Kidney (tissue), 14 donors: ENCODE data around the gene ZFP36L1. TPM values are rescaled to one million over a fixed set of nuclear protein-coding genes. Genes with fewer than 3 reads are reported as not detected.

Source experiments
- DNase-seq, 5 donors: peaks; one replicate each; pipeline ENCODE4 v3.0.0-alpha.2; 2013 to 2020
- FAIRE-seq: peaks from 2 replicates; lab custom pipeline; 2012; peaks lifted over from hg19 to GRCh38; lab: Jason Lieb, UNC
- H3K27ac ChIP-seq, 2 donors: one replicate each; pipeline ENCODE4 v1.7.0; 2013; ENCODE audit warnings: low read depth in 2 of 2, low read length in 2 of 2, inconsistent platforms in 1 of 2
- H3K27me3 ChIP-seq: one replicate; pipeline ENCODE4 v1.7.1; 2013; ENCODE audit warnings: low read length, inconsistent platforms; ENCODE audit not compliant: control insufficient read depth, insufficient read depth
- H3K36me3 ChIP-seq, 3 donors: one replicate each; pipeline versions ENCODE4 v1.7.0 to v1.7.1; 2013; ENCODE audit warnings: low read length in 3 of 3, control low read depth in 1 of 3, inconsistent platforms in 1 of 3; ENCODE audit not compliant: insufficient read depth in 3 of 3, control insufficient read depth in 2 of 3
- H3K4me1 ChIP-seq, 3 donors: one replicate each; pipeline versions ENCODE4 v1.7.0 to v1.7.1; 2013; ENCODE audit warnings: low read length in 3 of 3, inconsistent platforms in 1 of 3, low read depth in 1 of 3; ENCODE audit not compliant: control insufficient read depth in 2 of 3, insufficient read depth in 2 of 3
- H3K4me3 ChIP-seq, 3 donors: one replicate each; pipeline versions ENCODE4 v1.7.0 to v1.8.1; 2013; ENCODE audit warnings: low read length in 3 of 3, control low read depth in 1 of 3, inconsistent platforms in 1 of 3
- H3K9ac ChIP-seq, 3 donors: one replicate each; pipeline versions ENCODE4 v1.7.0 to v1.7.1; 2013; ENCODE audit warnings: low read length in 3 of 3, control low read depth in 1 of 3, inconsistent platforms in 1 of 3
- H3K9me3 ChIP-seq, 3 donors: one replicate each; pipeline versions ENCODE4 v1.7.0 to v1.7.1; 2013; ENCODE audit warnings: low read length in 3 of 3, control low read depth in 1 of 3, inconsistent platforms in 1 of 3; ENCODE audit not compliant: control insufficient read depth in 2 of 3, insufficient read depth in 1 of 3
- intact Hi-C: fragments of 100-400 bp; cut with DNase I; formaldehyde crosslinking; loops from one replicate; pipeline ENCODE4 v1.11.1; 2022
- polyA plus RNA-seq: library from polyadenylated mRNA; stranded (reverse); fragments of 350-450 nt; fragmentation: Illumina TruSeq; extraction: RNeasy Lipid Tissue Mini Kit (QIAGEN cat#74804); gene quantifications from one replicate; pipeline ENCODE4 v1.2.3, GENCODE V29; 2014; ENCODE audit warnings: low read depth, low replicate concordance; ENCODE audit not compliant: insufficient read depth
- total RNA-seq: library from RNA; stranded (reverse); fragmentation: NEBNext Ultra II Directional; extraction: Animal tissue kit (Norgen Biotek cat#: 25700); gene quantifications from one replicate; pipeline ENCODE4 v1.2.1, GENCODE V29; 2021
- TF ChIP-seq, protein P1 (sequence below): IDR thresholded peaks from 3 replicates; pipeline ENCODE4 v1.5.1; 2012; ENCODE audit warnings: mild to moderate bottlenecking, moderate library complexity, borderline replicate concordance; ENCODE audit not compliant: insufficient read depth; ENCODE audit errors: extremely low read depth
- donor health status: control.
- donor health status: control.
- donor health status: control.
- donor health status: control.
- donor health status: control.
- donor health status: DM: yes; HTN: yes; CAD: no.
- donor health status: Normal renal cell carcinoma (clear cell type).

Gene ZFP36L1
- total and polyA plus RNA-seq, 2 donors from 2014 or later = 73.3 to 289 TPM

DNA sequence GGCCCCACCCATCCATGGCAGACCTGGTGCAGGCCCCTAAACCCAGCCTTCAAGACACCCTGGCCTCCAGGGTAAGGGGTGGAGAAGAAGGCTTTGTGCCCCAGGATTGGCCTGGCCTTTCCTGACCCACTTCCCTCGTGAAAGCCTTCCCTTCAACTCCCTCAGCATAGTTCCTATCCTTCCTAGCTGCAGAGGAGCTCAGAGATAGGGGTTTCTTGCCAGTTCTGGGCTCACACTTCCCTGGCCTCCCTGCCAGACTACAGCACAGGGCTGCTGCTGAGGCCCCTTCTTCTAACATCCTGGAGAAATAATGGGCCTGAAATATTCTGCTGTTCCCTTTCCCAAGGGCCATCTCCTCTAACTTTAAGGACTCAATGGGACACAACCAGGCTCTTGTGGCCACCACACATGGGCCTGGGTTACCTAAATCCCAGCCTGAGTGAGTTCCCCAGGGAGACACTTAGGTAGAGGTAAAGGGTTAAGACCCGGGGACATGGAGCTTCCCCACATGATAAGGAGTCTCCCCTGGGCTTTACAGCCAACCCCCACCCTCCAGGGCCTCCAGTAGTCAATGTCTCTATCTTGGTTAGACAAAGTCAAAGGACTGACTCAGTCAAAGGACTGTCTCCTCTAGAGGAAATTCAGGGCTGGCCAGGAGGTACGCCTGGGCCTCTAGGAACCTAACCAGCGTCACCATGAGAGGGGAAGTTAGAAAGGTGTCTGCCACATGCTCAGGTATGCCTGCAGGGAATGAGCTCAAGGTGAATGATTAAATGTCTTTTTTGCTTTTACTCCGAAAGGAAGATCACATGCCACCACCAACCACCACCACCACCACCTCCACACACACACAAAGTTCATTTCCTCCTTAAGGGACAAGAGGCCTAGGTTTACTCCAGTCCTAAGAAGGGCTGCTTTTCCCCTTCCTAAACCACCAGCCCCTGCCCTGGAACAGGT, 7.1 kb downstream of the ZFP36L1 start:
- H3K4me1 ChIP-seq = peaks cover 4 to 68% (median 50%) of the 10 kb centered on the region in 3 donors
- H3K9ac ChIP-seq = peak overlapping the region in 1 of 3 donors; percentile 27
- H3K27ac ChIP-seq = peak overlapping the region; percentile 80 to 84
- H3K27me3 ChIP-seq = no peaks in the 10 kb centered on the region
- FAIRE-seq (no peak), DNase-seq (peak in 3 of 5 donors; percentile 46 to 63 (median 60))
- TF ChIP-seq, protein P1, sequence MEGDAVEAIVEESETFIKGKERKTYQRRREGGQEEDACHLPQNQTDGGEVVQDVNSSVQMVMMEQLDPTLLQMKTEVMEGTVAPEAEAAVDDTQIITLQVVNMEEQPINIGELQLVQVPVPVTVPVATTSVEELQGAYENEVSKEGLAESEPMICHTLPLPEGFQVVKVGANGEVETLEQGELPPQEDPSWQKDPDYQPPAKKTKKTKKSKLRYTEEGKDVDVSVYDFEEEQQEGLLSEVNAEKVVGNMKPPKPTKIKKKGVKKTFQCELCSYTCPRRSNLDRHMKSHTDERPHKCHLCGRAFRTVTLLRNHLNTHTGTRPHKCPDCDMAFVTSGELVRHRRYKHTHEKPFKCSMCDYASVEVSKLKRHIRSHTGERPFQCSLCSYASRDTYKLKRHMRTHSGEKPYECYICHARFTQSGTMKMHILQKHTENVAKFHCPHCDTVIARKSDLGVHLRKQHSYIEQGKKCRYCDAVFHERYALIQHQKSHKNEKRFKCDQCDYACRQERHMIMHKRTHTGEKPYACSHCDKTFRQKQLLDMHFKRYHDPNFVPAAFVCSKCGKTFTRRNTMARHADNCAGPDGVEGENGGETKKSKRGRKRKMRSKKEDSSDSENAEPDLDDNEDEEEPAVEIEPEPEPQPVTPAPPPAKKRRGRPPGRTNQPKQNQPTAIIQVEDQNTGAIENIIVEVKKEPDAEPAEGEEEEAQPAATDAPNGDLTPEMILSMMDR = no peak
- H3K36me3 ChIP-seq = peaks cover 3 to 42% (median 17%) of the 10 kb centered on the region in 3 donors
- intact Hi-C loops = loop anchor here (10.0 kb wide), 1 partner anchor 111 kb away; no protein-coding TSS in a partner anchor
- no peaks in the 10 kb centered on the region for H3K9me3 ChIP-seq
- H3K4me3 ChIP-seq = no peak overlapping the region

DNA sequence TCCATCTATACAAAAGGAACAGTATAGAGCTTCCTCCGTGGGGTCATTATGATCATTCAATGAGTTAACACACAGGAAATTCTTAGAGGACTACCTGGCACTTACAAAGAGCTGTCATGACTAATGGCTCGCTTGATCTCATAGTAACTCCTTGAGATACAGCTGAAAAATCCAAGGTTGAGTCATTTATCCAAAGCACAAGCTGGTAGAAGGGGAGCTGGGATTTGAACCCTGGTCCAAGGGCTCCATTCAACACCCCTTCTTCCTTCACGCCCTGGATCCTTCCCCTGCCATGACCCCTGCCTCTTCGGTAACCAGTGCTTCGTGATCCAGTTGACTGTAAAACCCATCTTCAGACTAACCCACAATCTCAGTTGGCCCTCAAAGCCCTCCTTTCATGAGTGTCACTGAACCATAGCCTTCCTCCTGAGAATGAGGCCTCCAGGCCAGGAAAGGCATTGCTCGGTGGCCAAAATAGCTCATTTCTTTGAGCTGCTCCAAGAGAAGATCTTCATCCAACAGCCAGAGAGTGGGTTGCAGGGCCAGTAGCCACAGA, 7.8 kb downstream of the ZFP36L1 start:
- intact Hi-C loops = loop anchor here (10.0 kb wide), 1 partner anchor 110 kb away; no protein-coding TSS in a partner anchor
- no peaks in the 10 kb centered on the region for H3K9me3 ChIP-seq
- H3K9ac ChIP-seq = no peak overlapping the region
- H3K4me1 ChIP-seq = peaks cover 11 to 75% (median 57%) of the 10 kb centered on the region in 3 donors
- DNase-seq = peak in 1 of 5 donors; percentile 50
- peak overlapping the region in 1 of 3 donors; percentile 6 for H3K4me3 ChIP-seq
- peaks cover 3 to 34% (median 17%) of the 10 kb centered on the region in 3 donors for H3K36me3 ChIP-seq
- FAIRE-seq = no peak
- TF ChIP-seq, protein P1 = no peak
- H3K27ac ChIP-seq = peak overlapping the region; percentile 43 to 84
- H3K27me3 ChIP-seq = no peaks in the 10 kb centered on the region

DNA sequence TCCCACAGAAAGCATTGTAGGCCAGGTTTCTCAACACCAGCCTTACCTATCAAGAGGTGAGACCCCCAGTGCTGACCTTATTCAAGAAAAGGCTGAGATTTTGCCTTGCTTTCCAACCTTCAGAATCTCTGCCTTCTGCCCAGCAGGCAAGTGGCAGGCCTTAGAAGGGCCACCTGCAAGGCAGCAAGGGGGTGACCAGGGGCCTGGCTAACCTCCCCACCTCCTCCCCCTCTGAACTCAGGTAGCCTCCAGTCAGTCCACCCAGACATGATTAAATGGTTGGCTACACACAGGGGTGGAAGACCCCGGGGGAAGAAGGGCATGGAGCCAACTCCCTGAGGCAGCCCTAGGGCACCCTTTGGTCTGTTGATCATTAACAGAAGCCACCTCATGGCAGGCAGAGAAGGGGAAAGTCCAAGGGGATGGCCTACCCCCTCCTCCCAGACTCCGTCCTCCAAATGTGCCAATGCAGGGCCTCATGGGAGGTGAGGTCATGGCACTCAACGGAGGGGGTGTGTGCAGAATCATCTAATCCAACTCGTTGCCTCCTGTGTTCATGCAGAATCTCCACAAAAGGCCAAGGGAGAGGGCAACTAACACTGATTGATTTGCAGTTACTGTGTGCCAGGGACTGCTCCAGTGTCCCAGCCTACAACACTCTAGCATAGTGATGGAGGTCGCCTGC, 8.5 kb downstream of the ZFP36L1 start:
- FAIRE-seq (no peak), DNase-seq (peak; percentile 87 to 94 (median 93))
- peak overlapping the region; percentile 68 to 85 for H3K27ac ChIP-seq
- peaks cover 3 to 27% (median 16%) of the 10 kb centered on the region in 3 donors for H3K36me3 ChIP-seq
- peaks cover 11 to 81% (median 62%) of the 10 kb centered on the region in 3 donors for H3K4me1 ChIP-seq
- H3K27me3 ChIP-seq = no peaks in the 10 kb centered on the region
- intact Hi-C loops = loop anchor here (10.0 kb wide), 1 partner anchor 110 kb away; no protein-coding TSS in a partner anchor
- peak overlapping the region in 1 of 3 donors; percentile 6 for H3K4me3 ChIP-seq
- no peaks in the 10 kb centered on the region for H3K9me3 ChIP-seq
- TF ChIP-seq, protein P1 = no peak
- peak overlapping the region in 1 of 3 donors; percentile 59 for H3K9ac ChIP-seq
